Neural cell (in vitro differentiated cells): ENCODE data around the gene CELF4.

ENCODE experiments used
- CTCF ChIP-seq: fragments of 450-650 bp; IDR thresholded peaks from 2 replicates; pipeline ENCODE4 v1.5.1; 2014; ENCODE audit warnings: antibody characterized with exemption, mild to moderate bottlenecking, moderate library complexity; ENCODE audit not compliant: poor library complexity, severe bottlenecking
- EP300 ChIP-seq: fragments of 450-650 bp; conservative IDR thresholded peaks from 2 replicates; pipeline ENCODE4 v1.6.1; 2014; ENCODE audit warnings: antibody characterized with exemption, mild to moderate bottlenecking, moderate library complexity; ENCODE audit not compliant: poor library complexity, severe bottlenecking
- EZH2 ChIP-seq: fragments of 200-600, 300-800 bp; shearing (Covaris generic), sonication (generic); IDR thresholded peaks from 2 replicates; pipeline ENCODE4 v1.6.1; 2014; ENCODE audit warnings: antibody characterized with exemption, low read length, borderline replicate concordance, mild to moderate bottlenecking; ENCODE audit not compliant: insufficient read depth, poor library complexity, severe bottlenecking
- MXI1 ChIP-seq: fragments of 450-650 bp; conservative IDR thresholded peaks from 2 replicates; pipeline ENCODE4 v1.6.1; 2014; ENCODE audit warnings: antibody characterized with exemption, mild to moderate bottlenecking; ENCODE audit not compliant: poor library complexity, severe bottlenecking
- POLR2AphosphoS5 ChIP-seq: IDR thresholded peaks from 2 replicates; pipeline ENCODE4 v1.6.1; 2012
- RAD21 ChIP-seq: fragments of 450-650 bp; conservative IDR thresholded peaks from 2 replicates; pipeline ENCODE4 v1.6.1; 2014; ENCODE audit warnings: antibody characterized with exemption, mild to moderate bottlenecking, moderate library complexity
- REST ChIP-seq: IDR thresholded peaks from 2 replicates; pipeline ENCODE4 v1.6.1; 2012; ENCODE audit warnings: borderline replicate concordance
- TAF1 ChIP-seq: IDR thresholded peaks from 2 replicates; pipeline ENCODE4 v1.6.1; 2012; ENCODE audit warnings: low read depth

- TF ChIP-seq CTCF: no peak
- no peak for TF ChIP-seq MXI1
- no peak for TF ChIP-seq TAF1
- no peak for TF ChIP-seq RAD21
- no peak for TF ChIP-seq REST
- no peak for TF ChIP-seq EZH2
- TF ChIP-seq EP300: no peak
- no peak for TF ChIP-seq POLR2AphosphoS5
Measured at GRCh38 chr18:37572736-37573135, 7.1 kb upstream of the CELF4 start.
